GM12873 (cell line): ENCODE data around the gene GTPBP3.

ENCODE experiments used
- CTCF ChIP-seq: IDR thresholded peaks from 2 replicates; pipeline ENCODE4 v1.5.1; 2012; ENCODE audit warnings: low read depth, mild to moderate bottlenecking, moderate library complexity, low read length, control low read depth; ENCODE audit not compliant: insufficient read depth; ENCODE audit errors: missing control alignments

Gene GTPBP3

GRCh38 chr19:17305517-17306284 is 31.7 kb upstream of the GTPBP3 start, which contains the start of gene MRPL34:
TSS of gene MRPL34 (plus strand) at chr19:17305872. CDS start at chr19:17305893, 21 bp downstream.
- peak; percentile 77 for TF ChIP-seq CTCF

- TF ChIP-seq CTCF = no peak
Observed at GRCh38 chr19:17306285-17306714, 31.1 kb upstream of the GTPBP3 start.

- TF ChIP-seq CTCF = no peak
Observed at GRCh38 chr19:17307876-17308377, 29.4 kb upstream of the GTPBP3 start.

- no peak for TF ChIP-seq CTCF
Observed at GRCh38 chr19:17309198-17309964, 28.0 kb upstream of the GTPBP3 start, which contains the start of gene DDA1. TSS of gene DDA1 (plus strand) at chr19:17309563. CDS start at chr19:17309655, 92 bp downstream.

- no peak for TF ChIP-seq CTCF
Observed at GRCh38 chr19:17309965-17310461, 27.3 kb upstream of the GTPBP3 start.

- no peak for TF ChIP-seq CTCF
Observed at GRCh38 chr19:17311455-17312188, 25.7 kb upstream of the GTPBP3 start.
